SK-N-SH (cell line): ENCODE data around the gene BOK. TPM values are rescaled to one million over a fixed set of nuclear protein-coding genes. Genes with fewer than 3 reads are reported as not detected.

ENCODE experiments used
- CTCF ChIA-PET: fragments of 300-600, 350-600 bp; formaldehyde crosslinking; extraction: SDS; loops from one replicate; lab custom pipeline; 2021; lab: Yijun Ruan, JAX
- POLR2A ChIA-PET: fragments of 350-600 bp; sonication (Branson Sonifier 250); formaldehyde crosslinking; extraction: SDS; loops from one replicate; lab custom pipeline; 2020; ENCODE audit warnings: antibody characterized with exemption, inconsistent platforms; lab: Yijun Ruan, JAX
- DNase-seq: peaks from one replicate; pipeline ENCODE4 v3.0.0; 2012
- H2AFZ ChIP-seq: fragments of 200-600 bp; sonication (generic); 2 replicates; pipeline ENCODE4 v1.8.1; 2016; ENCODE audit warnings: antibody characterized with exemption, mild to moderate bottlenecking, low read depth
- H3F3A ChIP-seq: fragments of 200-600 bp; sonication (generic); replicated peaks from 2 replicates; pipeline ENCODE3; 2016; ENCODE audit warnings: antibody characterized with exemption, mild to moderate bottlenecking; ENCODE audit not compliant: insufficient read depth
- H3K27ac ChIP-seq, 2 experiments: fragments of 200-500 bp in 1 of 2; fragments of 200-600 bp in 1 of 2; sonication (Bioruptor generic) in 1 of 2; sonication (generic), shearing (Covaris generic) in 1 of 2; 2 replicates each; pipeline versions ENCODE4 v1.5.1 to v1.6.1; 2014 to 2016; ENCODE audit warnings: low read depth in 2 of 2, inconsistent platforms in 1 of 2, low read length in 1 of 2, mild to moderate bottlenecking in 1 of 2, mixed read lengths in 1 of 2
- H3K27me3 ChIP-seq: fragments of 200-600 bp; sonication (generic), shearing (Covaris generic); 2 replicates; pipeline ENCODE4 v1.6.1; 2016; ENCODE audit warnings: mixed run types; ENCODE audit not compliant: insufficient read depth
- H3K36me3 ChIP-seq, 2 experiments: fragments of 200-500 bp in 1 of 2; fragments of 200-600 bp in 1 of 2; sonication (Bioruptor generic) in 1 of 2; sonication (generic) in 1 of 2; replicated peaks in 1 of 2; 2 replicates each; pipeline versions ENCODE3 to v1.5.1; 2014 to 2016; ENCODE audit warnings: low read length in 1 of 2, mild to moderate bottlenecking in 1 of 2; ENCODE audit not compliant: insufficient read depth in 2 of 2, control insufficient read depth in 1 of 2
- H3K4me1 ChIP-seq, 2 experiments: fragments of 200-500 bp in 1 of 2; fragments of 200-600 bp in 1 of 2; sonication (Bioruptor generic) in 1 of 2; sonication (generic), shearing (Covaris generic) in 1 of 2; 2 replicates each; pipeline versions ENCODE4 v1.5.1 to v1.6.1; 2014 to 2016; ENCODE audit warnings: low read depth in 1 of 2, low read length in 1 of 2, mixed run types in 1 of 2; ENCODE audit not compliant: insufficient read depth in 2 of 2, control insufficient read depth in 1 of 2
- H3K4me2 ChIP-seq: fragments of 200-600 bp; sonication (generic), shearing (Covaris generic); 2 replicates; pipeline ENCODE4 v1.6.1; 2017; ENCODE audit warnings: mixed run types
- H3K4me3 ChIP-seq, 2 experiments: fragments of 200-500 bp in 1 of 2; fragments of 200-600 bp in 1 of 2; sonication (Bioruptor generic) in 1 of 2; sonication (generic), shearing (Covaris generic) in 1 of 2; 2 replicates each; pipeline versions ENCODE4 v1.5.1 to v1.8.1; 2014 to 2016; ENCODE audit warnings: low read depth in 2 of 2, inconsistent platforms in 1 of 2, low read length in 1 of 2, mild to moderate bottlenecking in 1 of 2, mixed read lengths in 1 of 2, moderate library complexity in 1 of 2
- H3K79me2 ChIP-seq: fragments of 200-600 bp; sonication (generic); 2 replicates; pipeline ENCODE4 v1.8.1; 2017; ENCODE audit warnings: mild to moderate bottlenecking; ENCODE audit not compliant: insufficient read depth
- H3K9ac ChIP-seq: fragments of 200-600 bp; sonication (generic); 2 replicates; pipeline ENCODE4 v1.6.1; 2017; ENCODE audit warnings: mixed run types
- H3K9me2 ChIP-seq: fragments of 200-600 bp; sonication (generic); 2 replicates; pipeline ENCODE4 v1.6.1; 2017; ENCODE audit warnings: mixed run types
- H3K9me3 ChIP-seq: fragments of 200-600 bp; sonication (generic); 2 replicates; pipeline ENCODE4 v1.6.1; 2017; ENCODE audit warnings: mixed run types, mild to moderate bottlenecking, moderate library complexity
- H4K20me1 ChIP-seq: fragments of 200-600 bp; sonication (generic); 2 replicates; pipeline ENCODE4 v1.6.1; 2017; ENCODE audit warnings: mild to moderate bottlenecking, mixed run types; ENCODE audit not compliant: insufficient read depth
- ELF1 ChIP-seq: IDR thresholded peaks from 2 replicates; pipeline ENCODE4 v1.4.0; 2012
- EP300 ChIP-seq, 2 experiments: IDR thresholded peaks; 2 replicates each; pipeline versions ENCODE4 v1.4.0 to v1.6.1; 2012; ENCODE audit warnings: borderline replicate concordance in 1 of 2, low read depth in 1 of 2, low read length in 1 of 2
- FOSL2 ChIP-seq: IDR thresholded peaks from 2 replicates; pipeline ENCODE4 v1.4.0; 2012; ENCODE audit warnings: low read depth, mild to moderate bottlenecking, moderate library complexity, borderline replicate concordance
- FOXJ3 ChIP-seq: sonication (generic); formaldehyde crosslinking; IDR thresholded peaks from 2 replicates; pipeline ENCODE4 v1.5.1; 2020; ENCODE audit warnings: mild to moderate bottlenecking, missing genetic modification reagents
- FOXM1 ChIP-seq: IDR thresholded peaks from 2 replicates; pipeline ENCODE4 v1.4.0; 2012; ENCODE audit warnings: low read depth, mild to moderate bottlenecking
- JUND ChIP-seq: IDR thresholded peaks from 2 replicates; pipeline ENCODE4 v1.4.0; 2012
- MEF2A ChIP-seq: IDR thresholded peaks from 2 replicates; pipeline ENCODE4 v1.4.0; 2012; ENCODE audit warnings: low read depth, borderline replicate concordance
- NRF1 ChIP-seq: IDR thresholded peaks from 2 replicates; pipeline ENCODE4 v1.6.1; 2012; ENCODE audit warnings: low read depth, mild to moderate bottlenecking, low read length
- RCOR1 ChIP-seq: fragments of 150-350 bp; IDR thresholded peaks from 2 replicates; pipeline ENCODE4 v1.6.1; 2017; ENCODE audit warnings: antibody characterized with exemption, low read length
- RFX5 ChIP-seq: IDR thresholded peaks from 2 replicates; pipeline ENCODE4 v1.6.1; 2012; ENCODE audit warnings: mild to moderate bottlenecking, improper control_type of control experiment, low read length
- RXRA ChIP-seq: IDR thresholded peaks from 2 replicates; pipeline ENCODE4 v1.4.0; 2012; ENCODE audit warnings: low read depth, mild to moderate bottlenecking, borderline replicate concordance
- TAF1 ChIP-seq: IDR thresholded peaks from 2 replicates; pipeline ENCODE4 v1.6.1; 2012; ENCODE audit warnings: low read depth, mild to moderate bottlenecking, low read length, moderate library complexity, borderline replicate concordance
- TCF12 ChIP-seq: IDR thresholded peaks from 2 replicates; pipeline ENCODE4 v1.4.0; 2012
- YY1 ChIP-seq: IDR thresholded peaks from 2 replicates; pipeline ENCODE4 v1.4.0; 2012; ENCODE audit warnings: low read depth, mild to moderate bottlenecking
- WGBS: methylation state at CpG from one replicate; pipeline ENCODE4 v1.1.6; 2017; ENCODE audit warnings: low lambda C conversion rate; 5-methylcytosine and 5-hydroxymethylcytosine counted together
- polyA plus RNA-seq, 3 experiments: library from polyadenylated mRNA; depleted of rRNA; stranded (reverse); fragments of >200 nt; gene quantifications; 2 replicates each; pipeline ENCODE4 v1.2.3, GENCODE V29; 2012
- TF ChIP-seq, protein P1 (sequence below): fragments of 150-350 bp; IDR thresholded peaks from 2 replicates; pipeline ENCODE4 v1.6.1; 2016; ENCODE audit warnings: mild to moderate bottlenecking, low read depth, low read length
- TF ChIP-seq, protein P2 (sequence below): IDR thresholded peaks from 2 replicates; pipeline ENCODE4 v1.4.0; 2012; ENCODE audit warnings: low read depth
- TF ChIP-seq, protein P3 (sequence below): IDR thresholded peaks from 2 replicates; pipeline ENCODE4; 2012
- TF ChIP-seq, protein P4 (sequence below): IDR thresholded peaks from 2 replicates; pipeline ENCODE4 v1.4.0; 2012; ENCODE audit warnings: low read depth, borderline replicate concordance

The BOK gene
- polyA plus RNA-seq, 1 of the 3 experiments (the other 2 are of a cell fraction), result 1.7 TPM

DNA sequence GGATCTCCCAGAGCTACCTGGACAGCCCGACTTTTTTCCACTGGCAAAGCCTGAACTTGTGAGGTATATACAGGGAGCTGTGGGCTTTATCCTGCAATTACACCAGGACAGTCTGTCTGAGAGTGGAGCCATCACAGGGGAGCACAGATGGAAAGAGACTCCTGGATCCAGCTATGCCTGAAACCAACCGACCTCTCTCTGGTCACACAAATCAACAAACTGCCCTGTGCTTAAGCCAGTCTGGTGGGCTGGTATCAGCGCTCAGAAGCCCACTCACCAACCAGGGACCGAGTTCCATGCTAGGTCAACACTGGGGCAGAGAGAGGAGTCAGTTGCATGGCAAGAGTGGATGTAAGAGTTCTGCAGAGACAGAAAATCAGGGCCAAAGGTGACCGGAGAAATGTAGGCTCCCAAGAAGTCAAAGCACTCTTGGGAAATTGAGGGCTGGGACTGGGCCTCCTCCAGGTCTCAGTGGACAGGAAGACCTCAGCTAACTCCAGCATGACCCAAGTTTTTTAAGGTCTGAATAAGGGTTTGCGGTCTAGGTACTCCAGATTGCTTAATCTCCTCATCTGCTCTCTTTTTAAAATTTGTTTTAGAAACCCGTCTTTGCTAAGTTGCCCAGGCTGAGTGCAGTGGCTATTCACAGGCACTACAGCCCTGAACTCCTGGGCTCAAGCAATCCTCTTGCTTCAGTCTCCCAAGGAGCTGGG lies 3.8 kb upstream of the BOK start:
- H3K9ac ChIP-seq, result no peak overlapping the region
- peaks cover 8% of the 10 kb centered on the region; the same call in 1 of the 2 replicates for H3K27me3 ChIP-seq
- no peaks in the 10 kb centered on the region for H3K36me3 ChIP-seq
- H3K4me3 ChIP-seq, result no peak overlapping the region
- TF ChIP-seq EP300 (IDR thresholded peaks at IDR 0.05; ENCODE audit: borderline replicate concordance in 1 of 2, low read depth in 1 of 2, low read length in 1 of 2) (no peak), FOXM1 (no peak), FOSL2 (no peak), ELF1 (no peak), NRF1 (no peak), FOXJ3 (no peak), RXRA (no peak), TCF12 (no peak), JUND (no peak), RCOR1 (no peak), YY1 (no peak), RFX5 (no peak), MEF2A (no peak), TAF1 (no peak)
- TF ChIP-seq, protein P1, sequence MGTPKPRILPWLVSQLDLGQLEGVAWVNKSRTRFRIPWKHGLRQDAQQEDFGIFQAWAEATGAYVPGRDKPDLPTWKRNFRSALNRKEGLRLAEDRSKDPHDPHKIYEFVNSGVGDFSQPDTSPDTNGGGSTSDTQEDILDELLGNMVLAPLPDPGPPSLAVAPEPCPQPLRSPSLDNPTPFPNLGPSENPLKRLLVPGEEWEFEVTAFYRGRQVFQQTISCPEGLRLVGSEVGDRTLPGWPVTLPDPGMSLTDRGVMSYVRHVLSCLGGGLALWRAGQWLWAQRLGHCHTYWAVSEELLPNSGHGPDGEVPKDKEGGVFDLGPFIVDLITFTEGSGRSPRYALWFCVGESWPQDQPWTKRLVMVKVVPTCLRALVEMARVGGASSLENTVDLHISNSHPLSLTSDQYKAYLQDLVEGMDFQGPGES, result no peak
- TF ChIP-seq, protein P2, sequence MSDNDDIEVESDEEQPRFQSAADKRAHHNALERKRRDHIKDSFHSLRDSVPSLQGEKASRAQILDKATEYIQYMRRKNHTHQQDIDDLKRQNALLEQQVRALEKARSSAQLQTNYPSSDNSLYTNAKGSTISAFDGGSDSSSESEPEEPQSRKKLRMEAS, result no peak
- TF ChIP-seq, protein P3, sequence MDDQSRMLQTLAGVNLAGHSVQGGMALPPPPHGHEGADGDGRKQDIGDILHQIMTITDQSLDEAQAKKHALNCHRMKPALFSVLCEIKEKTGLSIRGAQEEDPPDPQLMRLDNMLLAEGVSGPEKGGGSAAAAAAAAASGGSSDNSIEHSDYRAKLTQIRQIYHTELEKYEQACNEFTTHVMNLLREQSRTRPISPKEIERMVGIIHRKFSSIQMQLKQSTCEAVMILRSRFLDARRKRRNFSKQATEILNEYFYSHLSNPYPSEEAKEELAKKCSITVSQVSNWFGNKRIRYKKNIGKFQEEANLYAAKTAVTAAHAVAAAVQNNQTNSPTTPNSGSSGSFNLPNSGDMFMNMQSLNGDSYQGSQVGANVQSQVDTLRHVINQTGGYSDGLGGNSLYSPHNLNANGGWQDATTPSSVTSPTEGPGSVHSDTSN, result no peak
- TF ChIP-seq, protein P4, sequence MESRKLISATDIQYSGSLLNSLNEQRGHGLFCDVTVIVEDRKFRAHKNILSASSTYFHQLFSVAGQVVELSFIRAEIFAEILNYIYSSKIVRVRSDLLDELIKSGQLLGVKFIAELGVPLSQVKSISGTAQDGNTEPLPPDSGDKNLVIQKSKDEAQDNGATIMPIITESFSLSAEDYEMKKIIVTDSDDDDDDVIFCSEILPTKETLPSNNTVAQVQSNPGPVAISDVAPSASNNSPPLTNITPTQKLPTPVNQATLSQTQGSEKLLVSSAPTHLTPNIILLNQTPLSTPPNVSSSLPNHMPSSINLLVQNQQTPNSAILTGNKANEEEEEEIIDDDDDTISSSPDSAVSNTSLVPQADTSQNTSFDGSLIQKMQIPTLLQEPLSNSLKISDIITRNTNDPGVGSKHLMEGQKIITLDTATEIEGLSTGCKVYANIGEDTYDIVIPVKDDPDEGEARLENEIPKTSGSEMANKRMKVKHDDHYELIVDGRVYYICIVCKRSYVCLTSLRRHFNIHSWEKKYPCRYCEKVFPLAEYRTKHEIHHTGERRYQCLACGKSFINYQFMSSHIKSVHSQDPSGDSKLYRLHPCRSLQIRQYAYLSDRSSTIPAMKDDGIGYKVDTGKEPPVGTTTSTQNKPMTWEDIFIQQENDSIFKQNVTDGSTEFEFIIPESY, result no peak
- ChIA-PET POLR2A (interaction anchor here (0.5 kb wide), 1 partner anchor 20 kb away, joined by 3 read pairs; no protein-coding TSS in a partner anchor), CTCF (interaction anchor here (0.7 to 1.2 kb wide), 4 partner anchors 10 to 207 kb away, joined by 3 to 5 read pairs (median 4); no protein-coding TSS in a partner anchor)
- 51% methylated on average over 7 of the region's 7 CpGs for WGBS
- no peak overlapping the region for H2AFZ ChIP-seq
- no peak for DNase-seq
- no peaks in the 10 kb centered on the region for H3K9me2 ChIP-seq
- H3K4me2 ChIP-seq, result no peak overlapping the region
- H4K20me1 ChIP-seq, result no peaks in the 10 kb centered on the region
- no peaks in the 10 kb centered on the region for H3K79me2 ChIP-seq
- peaks cover 0 to 4% of the 10 kb centered on the region in 2 experiments; a peak in 1 of 4 replicates for H3K4me1 ChIP-seq
- H3K9me3 ChIP-seq, result peaks cover 12% of the 10 kb centered on the region; the same call in 1 of the 2 replicates
- no peak overlapping the region for H3K27ac ChIP-seq
- H3F3A ChIP-seq, result no peaks in the 10 kb centered on the region
